ENCODE data around the gene SRSF2. TPM values are rescaled to one million over a fixed set of nuclear protein-coding genes. Genes with fewer than 3 reads are reported as not detected.

Gene SRSF2
- total and polyA plus RNA-seq, 9 donors: 126 to 245 (median 166) TPM

DNA sequence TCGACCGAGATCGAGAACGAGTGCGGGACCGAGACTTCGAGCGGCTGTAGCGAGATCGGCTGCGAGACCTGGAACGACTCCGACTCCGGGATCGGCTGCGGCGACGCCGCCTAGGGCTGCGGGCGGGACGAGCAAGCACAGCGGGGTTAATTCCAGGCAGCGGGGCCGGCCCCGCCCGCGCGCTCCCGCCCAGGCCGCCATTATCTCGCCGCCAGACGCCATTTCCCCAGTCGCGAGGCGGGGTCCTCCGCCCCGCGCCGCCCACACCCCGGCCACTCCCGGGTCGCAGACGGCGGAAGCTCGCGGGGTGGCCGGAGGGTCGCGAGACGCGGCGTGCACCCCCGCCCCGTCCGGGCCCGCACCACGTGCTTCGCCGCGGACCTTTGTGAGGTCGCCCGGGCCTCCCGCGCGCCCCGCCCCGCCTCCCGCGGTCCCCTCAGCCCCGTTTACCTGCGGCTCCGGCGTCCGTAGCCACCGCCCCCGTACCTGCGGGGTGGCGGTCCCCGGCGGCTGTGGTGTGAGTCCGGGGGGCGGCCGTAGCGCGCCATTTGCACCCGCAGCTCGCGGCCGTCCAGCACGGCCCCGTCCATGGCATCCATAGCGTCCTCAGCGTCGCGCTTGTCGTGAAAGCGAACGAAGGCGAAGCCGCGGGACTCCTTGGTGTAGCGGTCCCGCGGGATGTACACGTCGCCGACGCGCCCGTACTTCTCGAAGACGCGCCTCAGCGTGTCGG lies 616 bp downstream of the SRSF2 start:
- no peaks in the 10 kb centered on the region for H3K9me3 ChIP-seq
- TF ChIP-seq EP300 (IDR thresholded peaks at IDR 0.05): no peak
- TF ChIP-seq POLR2A (IDR thresholded peaks at IDR 0.05): peak; percentile 35
- peak in 1 of 3 donors; percentile 48 for TF ChIP-seq CTCF (IDR thresholded peaks at IDR 0.05)
- H3K27ac ChIP-seq: peak overlapping the region; percentile 97 to 99
- no peaks in the 10 kb centered on the region for H3K36me3 ChIP-seq
- H3K27me3 ChIP-seq: no peaks in the 10 kb centered on the region
- peak overlapping the region; percentile 87 for H3K4me3 ChIP-seq
- peak; percentile 73 to 87 (median 81) for DNase-seq
- intact Hi-C loops (cut with DNase I): no loop called here
- H3K4me1 ChIP-seq (ENCODE audit: insufficient read depth): no peaks in the 10 kb centered on the region
- 0 to 1% (median 1%) methylated on average over 87 to 117 of the region's 117 CpGs for WGBS, 3 donors

DNA sequence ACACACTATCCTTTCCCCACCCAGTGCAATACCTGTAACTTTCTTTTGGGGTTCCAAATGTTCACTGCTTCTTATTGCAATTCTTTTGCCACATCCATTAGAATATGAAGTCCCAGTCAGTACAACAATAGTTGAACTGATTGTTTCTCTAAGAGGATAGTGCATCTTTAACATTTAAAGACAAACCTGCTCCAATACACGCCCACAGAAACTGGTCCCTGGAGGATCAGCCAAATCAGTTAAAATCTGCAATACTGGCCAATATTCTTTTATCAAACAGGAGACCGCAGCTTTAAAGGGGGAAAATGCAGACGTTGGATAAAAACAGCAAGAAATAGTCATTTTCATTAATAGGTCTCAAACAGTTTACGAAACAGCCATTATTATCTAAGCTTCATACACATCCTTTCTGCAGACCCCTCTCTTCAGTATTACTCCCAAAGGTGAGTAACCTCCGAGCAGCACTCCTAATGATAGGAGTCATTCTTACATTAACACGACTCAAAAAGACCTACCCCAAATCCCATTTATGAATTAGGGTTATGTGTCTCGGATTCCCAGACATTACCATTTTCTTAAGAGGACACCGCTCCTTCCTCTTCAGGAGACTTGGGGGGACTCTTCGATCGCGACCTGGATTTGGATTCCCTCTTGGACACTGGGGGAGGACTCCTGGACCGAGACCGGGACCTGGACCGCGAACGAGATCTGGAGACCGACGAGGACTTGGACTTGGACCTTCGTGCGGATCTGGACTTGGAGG lies 1.4 kb downstream of the SRSF2 start:
- Histone ChIP-seq H3K4me1 (ENCODE audit: insufficient read depth) (no peaks in the 10 kb centered on the region), H3K4me3 (peak overlapping the region; percentile 87), H3K9me3 (no peaks in the 10 kb centered on the region), H3K27ac (peak overlapping the region; percentile 97 to 99), H3K36me3 (no peaks in the 10 kb centered on the region), H3K27me3 (no peaks in the 10 kb centered on the region)
- 1 to 2% (median 2%) methylated on average over 19 to 20 of the region's 20 CpGs for WGBS, 3 donors
- TF ChIP-seq EP300 (IDR thresholded peaks at IDR 0.05) (no peak), CTCF (IDR thresholded peaks at IDR 0.05) (no peak), POLR2A (IDR thresholded peaks at IDR 0.05) (no peak)
- DNase-seq: no peak
- intact Hi-C loops (cut with DNase I): no loop called here

DNA sequence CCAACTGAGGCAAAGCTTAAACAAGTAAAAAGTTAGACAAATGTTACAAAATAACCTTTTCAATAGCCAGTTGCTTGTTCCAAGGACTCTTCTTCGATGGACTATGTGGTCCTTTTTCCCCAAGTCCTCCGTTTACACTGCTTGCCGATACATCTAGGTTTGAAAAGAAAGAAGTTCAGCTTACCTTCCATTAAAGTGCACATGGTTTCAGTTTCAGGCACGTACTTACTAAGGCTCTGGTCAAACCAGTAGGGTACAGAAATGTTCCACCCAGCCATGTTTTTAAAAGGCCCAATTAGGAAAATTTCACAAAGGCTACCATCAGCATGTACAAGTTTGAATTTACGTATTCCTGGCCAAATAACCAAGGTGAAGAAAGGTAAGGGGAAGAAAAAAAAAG lies 2.1 kb downstream of the SRSF2 start:
- no peaks in the 10 kb centered on the region for H3K9me3 ChIP-seq
- WGBS, 3 donors: 12 to 13% (median 13%) methylated on average over 5 of the region's 5 CpGs
- no peak for DNase-seq
- H3K36me3 ChIP-seq: no peaks in the 10 kb centered on the region
- H3K4me1 ChIP-seq (ENCODE audit: insufficient read depth): no peaks in the 10 kb centered on the region
- intact Hi-C loops (cut with DNase I): no loop called here
- H3K27me3 ChIP-seq: no peaks in the 10 kb centered on the region
- peak overlapping the region in 1 of 2 donors; percentile 21 for H3K27ac ChIP-seq
- no peak overlapping the region for H3K4me3 ChIP-seq
- no peak for TF ChIP-seq CTCF (IDR thresholded peaks at IDR 0.05)
- TF ChIP-seq EP300 (IDR thresholded peaks at IDR 0.05): no peak
- no peak for TF ChIP-seq POLR2A (IDR thresholded peaks at IDR 0.05)

- intact Hi-C loops (cut with DNase I): no loop called here
- 28 to 35% (median 29%) methylated on average over 8 of the region's 8 CpGs for WGBS, 3 donors
- peak overlapping the region in 1 of 2 donors; percentile 21 for H3K27ac ChIP-seq
- H3K9me3 ChIP-seq: no peaks in the 10 kb centered on the region
- TF ChIP-seq EP300 (IDR thresholded peaks at IDR 0.05): no peak
- TF ChIP-seq CTCF (IDR thresholded peaks at IDR 0.05): no peak
- no peak for TF ChIP-seq POLR2A (IDR thresholded peaks at IDR 0.05)
- DNase-seq: no peak
- no peaks in the 10 kb centered on the region for H3K36me3 ChIP-seq
- H3K4me3 ChIP-seq: no peak overlapping the region
- no peaks in the 10 kb centered on the region for H3K4me1 ChIP-seq (ENCODE audit: insufficient read depth)
- H3K27me3 ChIP-seq: no peaks in the 10 kb centered on the region
These were observed 2.9 kb downstream of the SRSF2 start for GRCh38 chr17:76734080-76734840.
